T-cell (primary cell): ENCODE results near the gene PARD3B. TPM values are rescaled to one million over a fixed set of nuclear protein-coding genes. Genes with fewer than 3 reads are reported as not detected.

ENCODE experiments used
- ATAC-seq, 4 experiments: fragments of 200-7000 bp in 3 of 4; fragments of 150-1000 bp in 1 of 4; cut with Tn5 transposase; replicated peaks in 1 of 4; 1 replicate in 3 of 4; 2 replicates in 1 of 4; pipeline ENCODE4 v1.10.0; 2021; ENCODE audit warnings: moderate library complexity in 3 of 4, mild to moderate bottlenecking in 2 of 4, moderate number of reproducible peaks in 1 of 4
- CTCF ChIA-PET, 2 donors: fragments of 300-600 bp; sonication (Branson Sonifier 250); formaldehyde crosslinking; loops; one replicate each; lab custom pipeline; 2022; ENCODE audit warnings: antibody characterized with exemption in 2 of 2; lab: Charles Lee
- POLR2A ChIA-PET, 2 donors: fragments of 300-600 bp; sonication (Branson Sonifier 250); formaldehyde crosslinking; loops; one replicate each; lab custom pipeline; 2022; ENCODE audit warnings: antibody characterized with exemption in 2 of 2; lab: Charles Lee
- DNase-seq, 35 experiments: peaks; one replicate each; pipeline versions ENCODE4 v3.0.0 to v3.0.0-alpha.2; 2013 to 2023
- H3K27ac ChIP-seq: one replicate; pipeline ENCODE4 v1.5.1; 2013; ENCODE audit warnings: low read length
- H3K27me3 ChIP-seq, 2 experiments: replicated peaks in 1 of 2; 1 replicate in 1 of 2; 2 replicates in 1 of 2; pipeline versions ENCODE4 v1.6.1 to v1.7.0; 2013; ENCODE audit warnings: low read length in 1 of 2, mixed read lengths in 1 of 2; ENCODE audit not compliant: control insufficient read depth in 2 of 2, insufficient read depth in 2 of 2; ENCODE audit errors: extremely low read depth in 1 of 2
- H3K36me3 ChIP-seq, 2 donors: 1 replicate in 1 of 2; 2 replicates in 1 of 2; pipeline versions ENCODE4 v1.6.1 to v1.7.0; 2013; ENCODE audit warnings: low read length in 1 of 2; ENCODE audit not compliant: control insufficient read depth in 2 of 2, insufficient read depth in 1 of 2; ENCODE audit errors: extremely low read depth in 1 of 2
- H3K4me1 ChIP-seq, 2 experiments: 1 replicate in 1 of 2; 2 replicates in 1 of 2; pipeline versions ENCODE4 v1.6.1 to v1.7.0; 2013; ENCODE audit warnings: low read length in 2 of 2, mixed read lengths in 1 of 2; ENCODE audit not compliant: insufficient read depth in 2 of 2, control insufficient read depth in 1 of 2; ENCODE audit errors: extremely low read depth in 1 of 2
- H3K4me3 ChIP-seq, 2 donors: 1 replicate in 1 of 2; 2 replicates in 1 of 2; pipeline versions ENCODE4 v1.5.1 to v1.7.0; 2013; ENCODE audit warnings: mild to moderate bottlenecking in 2 of 2, low read length in 1 of 2, moderate library complexity in 1 of 2; ENCODE audit not compliant: control insufficient read depth in 1 of 2; ENCODE audit errors: extremely low read depth in 1 of 2
- H3K9me3 ChIP-seq: 2 replicates; pipeline ENCODE4 v1.7.0; 2013
- H3K27ac Mint-ChIP-seq, 2 donors: one replicate each; pipeline ENCODE4 v1.8.0; 2020 to 2021; ENCODE audit warnings: mild to moderate bottlenecking in 2 of 2, mixed read lengths in 2 of 2
- H3K27me3 Mint-ChIP-seq, 2 donors: one replicate each; pipeline ENCODE4 v1.8.0; 2021 to 2022; ENCODE audit warnings: mixed read lengths in 2 of 2
- H3K36me3 Mint-ChIP-seq: one replicate; pipeline ENCODE4 v1.8.0; 2021; ENCODE audit warnings: mixed read lengths
- H3K4me1 Mint-ChIP-seq, 3 donors: one replicate each; pipeline ENCODE4 v1.8.0; 2020 to 2022; ENCODE audit warnings: mixed read lengths in 3 of 3, mild to moderate bottlenecking in 1 of 3
- H3K4me3 Mint-ChIP-seq, 3 donors: one replicate each; pipeline ENCODE4 v1.8.0; 2020 to 2022; ENCODE audit warnings: mild to moderate bottlenecking in 3 of 3, mixed read lengths in 3 of 3, moderate library complexity in 3 of 3
- H3K9me3 Mint-ChIP-seq, 3 donors: one replicate each; pipeline ENCODE4 v1.8.0; 2020 to 2022; ENCODE audit warnings: mixed read lengths in 3 of 3
- WGBS: methylation state at CpG from one replicate; pipeline ENCODE4 v1.1.5; 2013; ENCODE audit warnings: missing lambda C conversion rate; ENCODE audit not compliant: insufficient coverage; 5-methylcytosine and 5-hydroxymethylcytosine counted together
- total RNA-seq, 35 experiments: library from RNA in 6 of 35; stranded (reverse) in 6 of 35; fragments of 120-200 nt in 1 of 35; gene quantifications; one replicate each; pipeline versions ENCODE4 v1.2.1 to v1.2.4 and lab custom pipeline; 2013 to 2026

The PARD3B gene
- total RNA-seq, 5 donors from 2014 or later (not counting 1 experiment from before 2014, with no cell fraction given), result 0.75 to 2.0 (median 1.6) TPM

DNA sequence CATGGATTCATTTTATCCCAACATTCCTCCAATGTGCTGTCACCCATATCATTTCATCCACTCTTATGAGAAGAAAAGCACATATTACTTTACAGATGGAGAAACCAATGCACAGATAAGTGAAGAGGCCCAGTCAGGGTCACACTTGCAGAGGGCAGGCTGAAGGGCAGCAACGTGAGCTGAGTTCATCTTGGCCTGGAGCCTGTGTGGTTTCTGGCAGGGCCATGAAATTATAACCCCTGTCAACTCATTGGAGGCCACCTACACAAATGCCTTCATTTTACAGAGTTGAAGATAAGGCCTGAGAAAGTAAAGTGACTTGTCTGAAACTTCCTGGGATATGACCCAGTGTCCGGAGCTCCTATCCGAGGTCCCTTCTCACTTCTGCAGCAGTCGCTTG, 1048.6 kb downstream of the PARD3B start:
- Histone ChIP-seq H3K27me3 (peaks cover 0 to 3% of the 10 kb centered on the region in 2 experiments), H3K4me1 (no peaks in the 10 kb centered on the region), H3K36me3 (no peaks in the 10 kb centered on the region), H3K4me3 (no peak overlapping the region), H3K9me3 (no peaks in the 10 kb centered on the region), H3K27ac (no peak overlapping the region)
- Mint-ChIP-seq H3K27me3 (peaks cover 0 to 10% of the 10 kb centered on the region in 2 donors), H3K27ac (no peak overlapping the region), H3K36me3 (no peaks in the 10 kb centered on the region), H3K9me3 (peaks cover 0 to 3% (median 0%) of the 10 kb centered on the region in 3 donors), H3K4me3 (no peak overlapping the region), H3K4me1 (no peaks in the 10 kb centered on the region)
- ChIA-PET POLR2A (no interaction called here), CTCF (no interaction called here)
- no peak for DNase-seq
- ATAC-seq, result no peak
- WGBS, result no CpG with 5 or more reads among the region's 4 CpGs

DNA sequence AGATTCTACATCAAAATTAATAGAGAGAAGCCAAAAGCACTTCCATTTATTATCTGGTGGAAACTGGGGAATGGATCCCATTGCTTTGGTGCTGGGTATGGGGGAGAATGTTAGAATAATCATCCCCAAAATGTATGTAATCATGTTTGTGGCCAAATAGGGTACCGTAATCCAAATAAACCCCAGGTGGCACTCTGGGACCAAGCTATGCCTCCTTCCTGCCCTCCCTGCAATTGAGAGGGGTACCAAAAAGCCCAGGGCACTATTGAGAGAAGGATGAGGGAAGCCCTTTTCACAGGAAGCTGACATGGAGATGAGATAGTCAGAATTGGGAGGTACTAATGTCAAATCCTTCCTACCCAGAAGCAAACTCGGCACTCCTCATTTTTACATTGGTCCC, 1051.3 kb downstream of the PARD3B start:
- no peak overlapping the region for H3K27ac Mint-ChIP-seq
- DNase-seq (no peak), ATAC-seq (no peak)
- H3K36me3 ChIP-seq, result no peaks in the 10 kb centered on the region
- ChIA-PET POLR2A (no interaction called here), CTCF (no interaction called here)
- H3K4me1 ChIP-seq, result no peaks in the 10 kb centered on the region
- no peak overlapping the region for H3K4me3 ChIP-seq
- no peaks in the 10 kb centered on the region for H3K4me1 Mint-ChIP-seq
- peaks cover 0 to 3% (median 0%) of the 10 kb centered on the region in 3 donors for H3K9me3 Mint-ChIP-seq
- H3K27me3 ChIP-seq, result no peaks in the 10 kb centered on the region
- no peak overlapping the region for H3K4me3 Mint-ChIP-seq
- H3K9me3 ChIP-seq, result no peaks in the 10 kb centered on the region
- H3K27me3 Mint-ChIP-seq, result peaks cover 0 to 3% of the 10 kb centered on the region in 2 donors
- H3K36me3 Mint-ChIP-seq, result no peaks in the 10 kb centered on the region
- no CpG with 5 or more reads among the region's 2 CpGs for WGBS
- H3K27ac ChIP-seq, result no peak overlapping the region

DNA sequence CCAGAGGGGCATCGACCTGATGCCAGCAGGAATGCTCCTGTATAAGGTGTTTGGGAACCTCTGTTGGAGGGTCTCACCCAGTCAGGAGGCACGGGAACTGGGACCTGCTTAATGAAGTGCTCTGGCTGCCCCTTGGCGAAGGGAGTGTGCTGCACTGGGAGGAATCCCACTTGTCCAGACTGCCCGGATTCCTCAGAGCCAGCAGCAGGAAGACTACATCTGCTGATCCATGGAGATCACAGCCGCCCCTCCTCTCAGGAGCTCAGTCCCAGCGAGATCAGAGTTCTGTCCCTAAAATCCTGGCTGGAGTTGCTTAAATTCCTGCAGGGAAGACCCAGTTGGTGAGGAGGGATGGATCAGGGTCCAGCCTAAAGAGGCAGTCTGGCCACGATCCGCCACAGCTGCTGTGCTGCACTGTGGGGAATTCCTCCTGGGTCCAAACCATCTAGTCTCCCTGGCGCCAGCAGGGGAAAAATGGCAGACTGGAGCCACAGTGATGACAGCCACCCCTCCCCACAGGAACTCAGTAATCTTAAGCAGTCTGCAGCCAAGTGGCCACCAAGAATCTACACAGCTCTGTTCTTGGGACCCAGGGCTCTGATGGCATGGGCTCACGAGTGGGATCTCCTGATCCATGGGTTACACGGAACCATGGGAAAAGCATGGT, 1060.5 kb downstream of the PARD3B start:
- H3K27ac ChIP-seq, result no peak overlapping the region
- H3K36me3 ChIP-seq, result no peaks in the 10 kb centered on the region
- Mint-ChIP-seq H3K4me1 (no peaks in the 10 kb centered on the region), H3K36me3 (peaks cover 5% of the 10 kb centered on the region), H3K9me3 (peaks cover 17 to 21% (median 18%) of the 10 kb centered on the region in 3 donors), H3K27ac (no peak overlapping the region), H3K4me3 (no peak overlapping the region), H3K27me3 (peaks cover 14 to 18% of the 10 kb centered on the region in 2 donors)
- DNase-seq (no peak), ATAC-seq (no peak)
- peaks cover 2 to 13% of the 10 kb centered on the region in 2 experiments for H3K27me3 ChIP-seq
- no peak overlapping the region for H3K4me3 ChIP-seq
- ChIA-PET CTCF (no interaction called here), POLR2A (interaction anchor here in 1 of 2 donors (0.7 kb wide), 1 partner anchor 31 kb away, joined by 4 read pairs; no protein-coding TSS in a partner anchor)
- H3K9me3 ChIP-seq, result no peaks in the 10 kb centered on the region
- H3K4me1 ChIP-seq, result no peaks in the 10 kb centered on the region
- 94% methylated on average over 8 of the region's 11 CpGs for WGBS

- Mint-ChIP-seq H3K9me3 (peaks cover 17 to 21% (median 18%) of the 10 kb centered on the region in 3 donors), H3K4me3 (no peak overlapping the region), H3K27me3 (peaks cover 17 to 18% of the 10 kb centered on the region in 2 donors), H3K27ac (no peak overlapping the region), H3K4me1 (peaks cover 0 to 3% (median 0%) of the 10 kb centered on the region in 3 donors), H3K36me3 (peaks cover 5% of the 10 kb centered on the region)
- no peak for ATAC-seq
- H3K4me3 ChIP-seq, result no peak overlapping the region
- H3K9me3 ChIP-seq, result no peaks in the 10 kb centered on the region
- peaks cover 0 to 2% of the 10 kb centered on the region in 2 experiments for H3K4me1 ChIP-seq
- peaks cover 2 to 13% of the 10 kb centered on the region in 2 experiments for H3K27me3 ChIP-seq
- POLR2A ChIA-PET, result no interaction called here
- CTCF ChIA-PET, result no interaction called here
- H3K27ac ChIP-seq, result no peak overlapping the region
- no peak for DNase-seq
- no CpG with 5 or more reads among the region's 3 CpGs for WGBS
- H3K36me3 ChIP-seq, result no peaks in the 10 kb centered on the region
Observed at GRCh38 chr2:205607146-205607545, 1061.9 kb downstream of the PARD3B start.

DNA sequence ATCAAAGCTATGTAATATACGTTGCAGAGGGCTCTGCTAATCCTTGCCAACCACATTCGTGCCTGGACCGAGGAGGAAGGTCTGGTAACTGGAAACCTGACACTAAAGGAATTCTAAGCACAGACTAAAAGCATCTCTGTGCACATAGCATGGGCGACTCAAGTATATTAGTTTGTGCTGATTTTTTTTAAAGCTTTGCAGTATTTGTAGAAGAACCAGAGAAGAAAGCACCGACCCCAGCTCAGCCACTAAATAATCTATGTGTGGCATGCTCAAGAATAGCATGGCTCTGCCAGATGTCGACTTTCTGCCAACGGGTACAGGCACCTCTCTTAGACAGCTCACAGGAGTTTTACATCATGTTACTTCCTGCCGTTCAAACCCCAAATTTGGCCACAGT, 1063.8 kb downstream of the PARD3B start:
- no peak for ATAC-seq
- CTCF ChIA-PET, result interaction anchor here in 1 of 2 donors (1.2 kb wide), 1 partner anchor 70 kb away, joined by 3 read pairs; no protein-coding TSS in a partner anchor
- DNase-seq, result no peak

DNA sequence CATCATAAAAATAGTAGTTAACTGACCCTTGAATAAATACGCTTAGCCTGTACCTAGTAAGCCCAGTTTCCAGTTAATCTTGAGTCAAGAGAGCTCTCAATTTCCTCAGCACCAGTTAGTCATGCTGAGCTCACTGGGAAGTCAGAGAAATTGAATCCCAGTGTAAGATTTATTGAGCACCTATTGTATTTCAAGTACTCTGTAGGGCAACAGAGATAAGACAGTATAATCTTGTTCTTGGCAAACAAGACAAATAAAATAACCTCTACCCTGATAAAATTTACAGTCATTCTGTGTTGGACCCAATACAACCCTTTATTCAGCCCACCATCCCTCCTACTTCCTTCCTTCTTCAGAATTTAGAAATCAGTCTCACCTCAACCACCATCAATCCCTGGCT, 1065.2 kb downstream of the PARD3B start:
- Histone ChIP-seq H3K27me3 (peaks cover 2 to 17% of the 10 kb centered on the region in 2 experiments), H3K4me1 (peaks cover 7 to 11% of the 10 kb centered on the region in 2 experiments), H3K27ac (no peak overlapping the region), H3K9me3 (no peaks in the 10 kb centered on the region), H3K4me3 (no peak overlapping the region), H3K36me3 (no peaks in the 10 kb centered on the region)
- ChIA-PET CTCF (no interaction called here), POLR2A (no interaction called here)
- H3K27ac Mint-ChIP-seq, result no peak overlapping the region
- H3K9me3 Mint-ChIP-seq, result no peaks in the 10 kb centered on the region
- no CpG with 5 or more reads among the region's 1 CpG for WGBS
- no peak for DNase-seq
- H3K27me3 Mint-ChIP-seq, result peaks cover 13 to 17% of the 10 kb centered on the region in 2 donors
- H3K36me3 Mint-ChIP-seq, result no peaks in the 10 kb centered on the region
- H3K4me3 Mint-ChIP-seq, result no peak overlapping the region
- no peak for ATAC-seq
- peaks cover 16 to 18% (median 18%) of the 10 kb centered on the region in 3 donors for H3K4me1 Mint-ChIP-seq

More for the DNA sequence above, 1063.8 kb downstream of the PARD3B start:
- H3K9me3 Mint-ChIP-seq, result peaks cover 5 to 10% (median 7%) of the 10 kb centered on the region in 3 donors
- peaks cover 16 to 18% (median 17%) of the 10 kb centered on the region in 3 donors for H3K4me1 Mint-ChIP-seq
- H3K4me3 Mint-ChIP-seq, result no peak overlapping the region
- Histone ChIP-seq H3K36me3 (no peaks in the 10 kb centered on the region), H3K27me3 (peaks cover 2 to 13% of the 10 kb centered on the region in 2 experiments), H3K4me3 (no peak overlapping the region), H3K27ac (no peak overlapping the region), H3K9me3 (no peaks in the 10 kb centered on the region), H3K4me1 (peaks cover 7 to 10% of the 10 kb centered on the region in 2 experiments)
- H3K27ac Mint-ChIP-seq, result no peak overlapping the region
- H3K27me3 Mint-ChIP-seq, result peaks cover 16 to 17% of the 10 kb centered on the region in 2 donors
- WGBS, result 34% methylated on average over 3 of the region's 8 CpGs
- POLR2A ChIA-PET, result no interaction called here
- no peaks in the 10 kb centered on the region for H3K36me3 Mint-ChIP-seq
